BJ (cell line): Measurements from ENCODE around the gene USP40. TPM values are rescaled to one million over a fixed set of nuclear protein-coding genes. Genes with fewer than 3 reads are reported as not detected.

Source experiments
- CTCF ChIA-PET: fragments of 350-600 bp; formaldehyde crosslinking; extraction: SDS; loops from one replicate; lab custom pipeline; 2021; ENCODE audit warnings: antibody characterized with exemption, inconsistent platforms; lab: Yijun Ruan, JAX
- POLR2A ChIA-PET: fragments of 300-600 bp; sonication (Branson Sonifier 250); formaldehyde crosslinking; extraction: SDS; loops from one replicate; lab custom pipeline; 2021; ENCODE audit warnings: antibody characterized with exemption; lab: Charles Lee
- DNase-seq: peaks from one replicate; pipeline ENCODE4 v3.0.0-alpha.2; 2011; ENCODE audit warnings: low read depth
- H3K27me3 ChIP-seq: 2 replicates; pipeline ENCODE4 v1.6.0; 2011; ENCODE audit warnings: low read length; ENCODE audit not compliant: control insufficient read depth, insufficient read depth
- H3K36me3 ChIP-seq: 2 replicates; pipeline ENCODE4 v1.5.1; 2011; ENCODE audit warnings: low read length; ENCODE audit not compliant: control insufficient read depth, insufficient read depth
- H3K4me3 ChIP-seq: 2 replicates; pipeline ENCODE4 v1.5.1; 2011; ENCODE audit warnings: low read depth, mild to moderate bottlenecking, control low read depth, low read length
- CTCF ChIP-seq: IDR thresholded peaks from 2 replicates; pipeline ENCODE4 v1.5.1; 2011; ENCODE audit warnings: low read depth, mild to moderate bottlenecking, control low read depth, inconsistent platforms, low read length, moderate library complexity; ENCODE audit not compliant: insufficient read depth
- polyA plus RNA-seq: library from polyadenylated mRNA; depleted of rRNA; stranded (reverse); fragments of >200 nt; gene quantifications from 2 replicates; pipeline ENCODE4 v1.2.3, GENCODE V29; 2011

USP40 gene
- polyA plus RNA-seq, 1 experiment = 48.9 TPM

- Histone ChIP-seq H3K4me3 (no peak overlapping the region), H3K27me3 (no peaks in the 10 kb centered on the region), H3K36me3 (peaks cover 18% of the 10 kb centered on the region)
- TF ChIP-seq CTCF = no peak
- no peak for DNase-seq
- ChIA-PET CTCF (no interaction called here), POLR2A (no interaction called here)
Observed at GRCh38 chr2:233481368-233482142, 85.0 kb downstream of the USP40 start.

- ChIA-PET CTCF (no interaction called here), POLR2A (no interaction called here)
- Histone ChIP-seq H3K27me3 (no peaks in the 10 kb centered on the region), H3K36me3 (peaks cover 22% of the 10 kb centered on the region), H3K4me3 (no peak overlapping the region)
- DNase-seq = no peak
- TF ChIP-seq CTCF = no peak
Observed at GRCh38 chr2:233480490-233481202, 85.9 kb downstream of the USP40 start.

- CTCF ChIA-PET = no interaction called here
- TF ChIP-seq CTCF = no peak
- DNase-seq = no peak
- no peak overlapping the region for H3K4me3 ChIP-seq
- H3K36me3 ChIP-seq = peaks cover 21% of the 10 kb centered on the region
- no peaks in the 10 kb centered on the region for H3K27me3 ChIP-seq
- POLR2A ChIA-PET = no interaction called here
Observed at GRCh38 chr2:233479616-233480489, 86.7 kb downstream of the USP40 start.

- TF ChIP-seq CTCF = no peak
- Histone ChIP-seq H3K27me3 (no peaks in the 10 kb centered on the region), H3K36me3 (peaks cover 17% of the 10 kb centered on the region), H3K4me3 (no peak overlapping the region)
- CTCF ChIA-PET = interaction anchor here (0.7 to 1.0 kb wide), 2 partner anchors 8 to 124 kb away, joined by 3 read pairs; no protein-coding TSS in a partner anchor
- POLR2A ChIA-PET = no interaction called here
- no peak for DNase-seq
Observed at GRCh38 chr2:233477548-233478433, 88.8 kb downstream of the USP40 start.
